ENCODE measurements around the gene CLDN1. TPM values are rescaled to one million over a fixed set of nuclear protein-coding genes. Genes with fewer than 3 reads are reported as not detected.

The CLDN1 gene
- polyA plus RNA-seq = not detected in 2 replicates

GRCh38 chr3:190321789-190322603 is at the start of gene CLDN1:
TSS of gene CLDN1 (minus strand) at chr3:190322446. CDS start at chr3:190322206, 240 bp downstream.

Other genes with a start within 250 kb of the CLDN1 start
- gene P3H2, start 201.5 kb downstream of the CLDN1 start, polyA plus RNA-seq = 0.29 and 2.3 TPM in 2 replicates
- gene CLDN16, start 65.7 kb upstream of the CLDN1 start, polyA plus RNA-seq = not detected in 2 replicates
- gene TMEM207, start 127.5 kb upstream of the CLDN1 start, polyA plus RNA-seq = not detected in 2 replicates
- 17.2 and 20.3 TPM in 2 replicates for gene IL1RAP, start 191.6 kb upstream of the CLDN1 start, polyA plus RNA-seq